ENCODE measurements around the gene CFAP58. TPM values are rescaled to one million over a fixed set of nuclear protein-coding genes. Genes with fewer than 3 reads are reported as not detected.

Gene CFAP58
- polyA plus RNA-seq, 3 donors, result 0.34 to 0.58 (median 0.45) TPM

DNA sequence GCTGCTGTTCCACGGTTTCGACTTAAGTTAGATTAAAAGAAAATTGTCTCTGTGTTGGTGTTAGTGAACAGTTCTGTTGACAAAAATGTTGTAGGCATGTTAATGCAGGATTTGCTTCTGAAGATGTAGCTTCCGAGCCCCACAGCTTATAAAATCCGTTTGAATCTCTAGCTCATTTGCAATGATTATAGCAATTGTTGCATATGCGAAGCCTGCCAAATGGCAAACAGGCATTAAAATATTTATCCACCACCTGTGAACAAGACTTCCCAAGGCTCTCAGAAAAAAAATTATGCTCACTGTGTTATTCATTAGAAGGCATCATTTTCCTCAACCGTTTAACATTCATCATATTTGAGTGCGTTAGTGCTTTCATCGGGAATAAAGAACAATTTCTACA lies 14.3 kb downstream of the CFAP58 start:
- DNase-seq, result no peak

DNA sequence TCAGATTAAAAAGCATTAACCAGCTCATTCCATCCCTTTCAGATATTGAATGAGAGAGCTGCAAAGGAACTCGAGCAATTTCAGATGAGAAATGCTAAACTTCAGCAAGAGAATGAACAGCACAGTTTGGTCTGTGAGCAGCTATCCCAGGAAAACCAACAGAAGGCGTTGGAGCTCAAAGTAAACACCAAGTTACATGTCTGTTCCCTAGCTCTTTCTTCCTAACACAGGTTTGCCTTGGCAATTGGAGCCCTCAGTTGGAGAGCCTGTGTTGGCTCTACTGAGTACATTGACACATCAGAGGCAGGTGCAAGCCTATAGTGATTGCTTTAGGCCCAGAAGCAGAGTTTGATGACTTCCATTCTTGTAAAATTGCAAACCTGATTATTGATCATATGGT lies 14.7 kb downstream of the CFAP58 start:
- DNase-seq, result no peak

DNA sequence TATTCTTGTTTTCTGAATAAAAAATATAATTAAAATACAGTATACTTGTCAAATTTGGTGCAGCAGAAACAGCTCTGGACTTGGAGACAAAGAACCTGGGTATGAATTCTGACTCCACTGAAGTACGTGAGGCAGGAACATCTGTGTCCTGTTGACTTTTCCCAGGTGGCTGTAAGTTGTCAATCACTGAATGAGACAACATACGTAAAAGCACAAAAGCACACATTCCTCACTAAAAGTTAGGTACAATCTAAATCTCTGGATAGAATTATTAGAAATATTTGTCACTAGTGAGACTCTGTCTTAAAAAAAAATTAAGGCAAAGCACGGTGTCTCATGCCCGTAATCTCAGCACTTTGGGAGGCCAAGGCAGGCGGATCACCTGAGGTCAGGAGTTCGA lies 18.1 kb downstream of the CFAP58 start:
- no peak for DNase-seq

GRCh38 chr10:104374591-104374990 lies 21.0 kb downstream of the CFAP58 start:
- DNase-seq, result no peak

- no peak for DNase-seq
These were observed 23.2 kb downstream of the CFAP58 start for GRCh38 chr10:104376784-104377300.

DNA sequence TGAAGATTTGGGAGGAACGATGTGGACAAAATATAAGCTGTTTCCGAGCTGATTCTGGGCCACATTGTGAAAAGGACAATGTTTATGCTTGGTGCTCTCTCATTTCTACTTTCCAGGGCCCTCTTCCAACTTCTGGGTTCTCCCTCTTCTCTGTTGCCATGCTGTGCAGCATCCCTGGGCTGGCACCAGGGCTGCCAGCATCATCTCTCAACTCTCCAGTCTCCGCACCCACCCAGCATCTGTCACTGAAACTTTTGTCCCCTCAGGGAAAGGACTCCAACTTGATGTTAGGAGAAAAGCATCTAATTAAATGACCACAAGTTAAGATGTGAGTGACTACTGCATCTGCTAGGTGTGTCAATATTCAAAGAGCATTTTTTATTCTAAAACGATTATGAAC lies 26.7 kb downstream of the CFAP58 start:
- DNase-seq, result no peak

- no peak for DNase-seq
These were observed 33.7 kb downstream of the CFAP58 start for GRCh38 chr10:104387130-104387888.

GRCh38 chr10:104388830-104389229 lies 35.2 kb downstream of the CFAP58 start:
- DNase-seq, result no peak

DNA sequence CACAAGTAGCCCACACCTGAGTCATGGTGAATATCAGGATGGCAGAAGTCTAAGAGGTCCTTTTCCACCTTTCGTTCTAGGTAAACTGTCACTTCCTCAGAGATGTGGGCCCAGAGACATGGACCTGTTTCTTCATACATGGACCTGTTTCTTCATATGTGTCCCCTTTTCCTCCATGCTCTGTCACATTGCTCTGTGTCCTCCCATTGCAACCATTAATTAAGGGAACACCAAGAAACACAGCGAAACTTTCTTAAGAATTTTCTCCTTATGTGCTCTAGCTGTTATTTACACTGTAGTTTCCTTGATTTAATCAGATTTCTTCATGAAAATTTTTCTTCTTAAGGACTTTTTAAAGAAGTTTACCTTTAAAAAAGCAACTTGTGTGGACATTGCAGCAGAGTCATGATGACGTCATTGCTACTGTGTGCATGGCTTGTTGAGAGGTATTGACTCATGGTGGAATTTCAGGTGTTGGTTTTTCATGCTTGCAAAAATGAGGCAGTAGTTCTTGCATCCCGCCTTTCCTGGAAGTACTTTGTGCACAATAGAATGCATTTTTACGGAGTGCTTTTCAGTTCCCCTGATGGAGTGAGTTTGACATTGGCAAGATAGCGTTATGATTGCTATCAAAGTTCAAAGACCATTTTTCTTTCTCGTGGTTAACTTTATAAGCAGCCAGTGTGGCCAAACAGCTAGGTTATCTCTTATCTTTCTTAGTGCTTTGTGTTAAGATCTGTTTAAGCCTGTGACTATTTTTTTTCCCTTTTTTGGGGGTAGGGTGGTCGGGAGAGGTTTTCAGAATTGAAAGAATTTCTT lies 37.7 kb downstream of the CFAP58 start:
- no peak for DNase-seq

GRCh38 chr10:104391969-104392296 lies 38.3 kb downstream of the CFAP58 start:
- DNase-seq, result no peak

- no peak for DNase-seq
These were observed 39.8 kb downstream of the CFAP58 start for GRCh38 chr10:104393387-104393786.

DNA sequence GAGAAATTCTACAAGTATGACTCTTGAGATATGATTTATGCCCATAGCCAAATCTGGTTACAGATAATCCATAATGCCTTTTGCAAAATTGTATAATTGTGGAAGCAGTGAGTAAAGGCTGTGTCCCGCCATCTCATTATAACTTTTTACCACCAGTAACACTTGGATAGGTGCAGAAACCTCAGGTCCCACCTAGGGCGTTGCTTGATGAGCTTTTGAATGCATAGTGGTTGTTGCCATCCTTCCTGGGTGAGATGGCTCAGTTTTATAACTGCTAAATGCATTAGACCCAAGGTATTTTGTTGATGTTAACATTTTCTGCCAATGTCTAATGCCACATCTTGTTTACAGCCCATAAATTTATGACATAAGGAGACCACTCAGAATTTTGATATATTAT lies 42.9 kb downstream of the CFAP58 start:
- no peak for DNase-seq

GRCh38 chr10:104403636-104404035 lies 50.0 kb downstream of the CFAP58 start:
- DNase-seq, result no peak

DNA sequence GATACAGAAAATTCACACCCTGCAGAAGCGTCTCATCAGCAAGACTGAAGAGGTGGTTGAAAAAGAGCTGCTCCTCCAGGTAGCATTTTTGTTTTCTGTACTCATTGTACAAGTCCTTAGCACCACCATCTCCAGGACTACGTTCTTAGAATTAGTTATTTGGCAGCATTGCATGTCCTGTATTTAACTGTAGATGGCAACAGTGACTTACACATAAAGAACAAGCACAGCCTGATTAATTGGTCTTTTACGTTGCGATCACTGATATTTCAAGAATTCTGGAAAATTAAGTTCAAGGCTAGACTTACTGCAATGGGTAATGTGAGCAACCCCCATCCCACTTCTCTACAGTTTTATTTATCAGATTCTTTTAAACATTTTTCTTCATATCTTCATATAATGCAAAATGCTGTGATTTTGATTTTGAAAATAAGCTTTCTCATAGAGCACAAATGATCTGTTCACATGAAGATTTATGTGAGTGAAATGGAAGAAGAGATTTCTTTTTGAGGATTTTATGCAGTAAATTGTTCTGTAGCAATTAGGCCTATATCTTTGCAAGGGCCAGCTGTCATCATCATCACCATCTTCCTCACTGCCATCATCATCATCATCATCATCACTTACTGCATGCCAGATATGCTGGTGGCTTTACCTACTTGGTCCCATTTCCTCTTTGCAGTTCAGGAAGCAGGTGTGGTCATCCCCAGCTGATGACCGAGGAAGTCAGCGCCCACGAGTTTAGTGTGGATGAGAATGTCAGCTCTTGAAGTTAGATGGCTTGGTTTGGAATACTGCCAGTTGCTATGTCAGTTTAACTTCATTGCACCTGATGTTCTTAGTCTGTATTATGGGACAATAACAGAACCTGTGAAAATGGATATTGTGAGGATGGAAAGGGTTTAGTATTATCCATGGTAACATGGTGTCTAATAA lies 53.4 kb downstream of the CFAP58 start:
- peak; percentile 29 for DNase-seq

GRCh38 chr10:104413528-104413927 lies 59.9 kb downstream of the CFAP58 start:
- no peak for DNase-seq

GRCh38 chr10:104415526-104416165 lies 62.0 kb downstream of the CFAP58 start:
- no peak for DNase-seq

GRCh38 chr10:104416851-104417250 lies 63.2 kb downstream of the CFAP58 start:
- DNase-seq, result no peak

GRCh38 chr10:104417637-104418292 lies 64.1 kb downstream of the CFAP58 start:
- no peak for DNase-seq

DNA sequence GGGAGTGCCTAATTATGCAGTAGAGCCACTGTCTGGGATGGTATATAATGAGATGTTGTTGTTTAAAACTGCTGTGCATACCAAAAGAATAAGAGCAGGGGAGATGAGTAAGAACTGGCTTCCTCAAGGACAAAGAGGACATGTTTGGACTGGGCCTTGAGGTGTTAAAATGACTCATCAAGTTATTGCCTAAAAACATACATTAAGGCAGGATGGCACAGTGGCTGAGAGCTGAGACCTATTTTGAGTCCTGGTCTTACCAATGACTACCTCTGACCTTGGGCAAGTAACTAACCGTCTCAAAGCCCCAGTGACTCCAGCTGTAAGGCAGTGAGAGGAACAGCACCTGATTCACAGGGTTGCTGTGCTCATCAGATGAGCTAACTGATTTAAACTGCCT lies 71.1 kb downstream of the CFAP58 start:
- no peak for DNase-seq

DNA sequence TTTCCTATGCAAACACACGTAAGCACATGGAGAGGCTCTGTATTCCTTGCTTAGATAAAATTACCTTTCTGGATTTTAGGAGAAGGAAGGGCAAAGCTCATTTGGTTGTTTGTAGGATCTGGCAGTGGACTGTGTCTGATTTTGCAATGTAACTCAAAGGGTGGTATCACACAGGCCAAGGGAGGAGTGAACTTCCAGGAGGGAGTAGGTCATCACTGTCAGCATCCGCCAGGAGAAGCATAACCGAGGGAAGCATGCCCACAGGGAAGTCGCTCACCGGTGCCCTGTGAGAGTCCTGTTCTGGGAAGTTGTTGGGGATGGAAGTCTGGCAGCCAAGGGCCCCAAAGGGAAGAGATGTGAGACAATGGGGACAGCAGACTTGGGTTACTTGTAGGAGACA lies 74.4 kb downstream of the CFAP58 start:
- no peak for DNase-seq

- no peak for DNase-seq
These were observed 76.2 kb downstream of the CFAP58 start for GRCh38 chr10:104429846-104430245.

Data from renal pelvis (tissue), 4 donors.